HL-60 (cell line): ENCODE measurements around the gene SOX6.

ENCODE experiments used
- CTCF ChIP-seq: IDR thresholded peaks from one replicate; pipeline ENCODE4 v1.5.1; 2011; ENCODE audit warnings: low read length, control low read depth, inconsistent platforms; ENCODE audit not compliant: insufficient read depth
- GABPA ChIP-seq: IDR thresholded peaks from 2 replicates; pipeline ENCODE4 v1.6.1; 2012; ENCODE audit warnings: low read depth
- POLR2AphosphoS5 ChIP-seq: IDR thresholded peaks from 2 replicates; pipeline ENCODE4 v1.6.1; 2012; ENCODE audit warnings: low read depth
- REST ChIP-seq: IDR thresholded peaks from 2 replicates; pipeline ENCODE4 v1.6.1; 2012; ENCODE audit warnings: low read depth; ENCODE audit not compliant: insufficient replicate concordance
- SPI1 ChIP-seq: IDR thresholded peaks from 2 replicates; pipeline ENCODE4 v1.6.1; 2012; ENCODE audit warnings: low read depth, mild to moderate bottlenecking, borderline replicate concordance

- no peak for TF ChIP-seq CTCF
- no peak for TF ChIP-seq POLR2AphosphoS5
- TF ChIP-seq REST = no peak
- TF ChIP-seq GABPA = no peak
- no peak; the same call in 1 of the 2 replicates for TF ChIP-seq SPI1
Observed at GRCh38 chr11:16191212-16191867, 165.0 kb downstream of the SOX6 start.
